NT2/D1 (cell line): ENCODE measurements around the gene GOPC.

Experiments used
- DNase-seq: peaks from one replicate; pipeline ENCODE4 v3.0.0-alpha.2; 2011; ENCODE audit warnings: low read depth, low spot score
- H3K27me3 ChIP-seq: 2 replicates; pipeline ENCODE4 v1.6.0; 2011; ENCODE audit warnings: mild to moderate bottlenecking; ENCODE audit not compliant: insufficient read length, insufficient read depth
- H3K36me3 ChIP-seq: 2 replicates; pipeline ENCODE4 v1.6.1; 2011; ENCODE audit warnings: mild to moderate bottlenecking, low read length, mixed read lengths; ENCODE audit not compliant: insufficient read depth, insufficient read length
- H3K4me1 ChIP-seq: 2 replicates; pipeline ENCODE4 v1.5.1; 2011; ENCODE audit not compliant: insufficient read depth, insufficient read length
- H3K4me3 ChIP-seq: 2 replicates; pipeline ENCODE4 v1.5.1; 2011; ENCODE audit warnings: low read depth; ENCODE audit not compliant: insufficient read length
- H3K9ac ChIP-seq: 2 replicates; pipeline ENCODE4 v1.6.0; 2011; ENCODE audit warnings: low read depth; ENCODE audit not compliant: insufficient read length
- H3K9me3 ChIP-seq: 2 replicates; pipeline ENCODE4 v1.5.1; 2011; ENCODE audit warnings: mild to moderate bottlenecking, low read length; ENCODE audit not compliant: insufficient read depth
- SUZ12 ChIP-seq: IDR thresholded peaks from 2 replicates; pipeline ENCODE4 v1.6.1; 2011; ENCODE audit not compliant: insufficient read length, insufficient read depth; ENCODE audit errors: extremely low read depth
- YY1 ChIP-seq: IDR thresholded peaks from 2 replicates; pipeline ENCODE4 v1.6.1; 2011; ENCODE audit not compliant: insufficient read length, insufficient read depth
- ZNF274 ChIP-seq: IDR thresholded peaks from 2 replicates; pipeline ENCODE4 v1.6.1; 2011; ENCODE audit warnings: mild to moderate bottlenecking, low read depth, low read length

Gene GOPC

DNA sequence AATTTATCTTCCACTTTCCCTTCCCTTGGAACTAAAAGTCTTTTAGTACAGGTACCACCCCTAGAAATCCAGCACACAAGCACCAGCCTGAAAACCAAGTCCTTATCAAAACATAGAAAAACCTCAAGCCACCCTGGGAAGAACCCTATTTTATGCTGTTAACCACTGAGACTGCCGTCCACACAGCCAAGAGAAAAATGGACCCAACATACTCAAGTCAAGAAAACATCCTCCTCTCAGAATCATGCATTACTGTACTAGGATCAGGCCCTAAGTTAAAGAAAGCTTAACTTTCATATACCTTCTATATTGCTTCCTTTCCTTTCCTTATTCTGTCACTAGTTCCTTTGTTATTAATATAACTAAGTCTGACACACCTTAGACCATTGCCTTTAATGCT, 16.9 kb upstream of the GOPC start:
- TF ChIP-seq SUZ12 (no peak), YY1 (no peak), ZNF274 (no peak)
- no peaks in the 10 kb centered on the region for H3K36me3 ChIP-seq
- no peak overlapping the region for H3K9ac ChIP-seq
- peaks cover 19% of the 10 kb centered on the region for H3K9me3 ChIP-seq
- no peak for DNase-seq
- H3K27me3 ChIP-seq: no peaks in the 10 kb centered on the region
- H3K4me1 ChIP-seq: no peaks in the 10 kb centered on the region
- no peak overlapping the region for H3K4me3 ChIP-seq

GRCh38 chr6:117617210-117618035, 15.1 kb upstream of the GOPC start:
- no peaks in the 10 kb centered on the region for H3K36me3 ChIP-seq
- no peaks in the 10 kb centered on the region for H3K4me1 ChIP-seq
- TF ChIP-seq SUZ12 (no peak), YY1 (no peak), ZNF274 (no peak)
- peak overlapping the region; percentile 21 for H3K9ac ChIP-seq
- H3K27me3 ChIP-seq: no peaks in the 10 kb centered on the region
- no peak overlapping the region for H3K4me3 ChIP-seq
- H3K9me3 ChIP-seq: peaks cover 1% of the 10 kb centered on the region; the same call in 1 of the 2 replicates
- DNase-seq: no peak

GRCh38 chr6:117616391-117617209, 14.3 kb upstream of the GOPC start:
- no peaks in the 10 kb centered on the region for H3K36me3 ChIP-seq
- TF ChIP-seq ZNF274 (no peak), SUZ12 (no peak), YY1 (no peak)
- H3K27me3 ChIP-seq: no peaks in the 10 kb centered on the region
- no peak overlapping the region for H3K4me3 ChIP-seq
- H3K4me1 ChIP-seq: no peaks in the 10 kb centered on the region
- DNase-seq: no peak
- no peaks in the 10 kb centered on the region; the same call in 1 of the 2 replicates for H3K9me3 ChIP-seq
- peak overlapping the region; percentile 50 for H3K9ac ChIP-seq

- Histone ChIP-seq H3K4me1 (no peaks in the 10 kb centered on the region), H3K27me3 (no peaks in the 10 kb centered on the region), H3K9me3 (no peaks in the 10 kb centered on the region; the same call in 1 of the 2 replicates), H3K36me3 (no peaks in the 10 kb centered on the region), H3K4me3 (peak overlapping the region; percentile 21), H3K9ac (peak overlapping the region; percentile 50)
- no peak for TF ChIP-seq YY1
- TF ChIP-seq ZNF274: no peak
- TF ChIP-seq SUZ12: no peak
- peak; percentile 39 for DNase-seq
These were observed 13.6 kb upstream of the GOPC start for GRCh38 chr6:117615750-117616390.

DNA sequence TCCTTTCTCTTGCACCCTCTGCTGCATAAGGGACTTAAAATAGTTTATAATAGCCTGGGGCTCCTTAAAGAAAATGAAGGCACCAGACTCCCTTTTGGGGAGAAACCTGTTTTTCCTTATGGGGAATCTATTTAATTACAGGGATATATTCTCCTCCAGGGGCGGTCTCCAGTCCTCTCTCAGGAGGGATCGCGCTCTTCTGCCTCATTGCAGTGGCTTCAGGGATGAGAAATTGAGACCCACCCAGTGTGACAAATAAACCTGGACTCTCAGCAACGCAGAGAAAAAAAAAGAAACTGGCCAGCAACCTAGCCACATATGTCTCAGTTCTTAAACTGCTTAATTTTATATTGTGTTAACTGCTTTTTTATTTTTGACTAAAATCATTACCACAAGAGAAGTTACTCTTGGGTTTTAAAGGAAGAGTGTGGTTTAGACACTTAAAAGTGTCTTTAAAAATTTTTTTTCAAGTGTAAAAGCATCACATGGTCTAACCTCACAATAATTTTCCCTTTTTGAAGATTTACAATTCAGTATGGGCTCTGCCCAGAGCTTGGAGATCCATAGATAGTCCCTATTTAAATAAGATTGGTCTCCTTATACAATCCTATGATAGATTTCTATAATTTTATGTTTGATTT, 11.7 kb upstream of the GOPC start:
- no peak for DNase-seq

DNA sequence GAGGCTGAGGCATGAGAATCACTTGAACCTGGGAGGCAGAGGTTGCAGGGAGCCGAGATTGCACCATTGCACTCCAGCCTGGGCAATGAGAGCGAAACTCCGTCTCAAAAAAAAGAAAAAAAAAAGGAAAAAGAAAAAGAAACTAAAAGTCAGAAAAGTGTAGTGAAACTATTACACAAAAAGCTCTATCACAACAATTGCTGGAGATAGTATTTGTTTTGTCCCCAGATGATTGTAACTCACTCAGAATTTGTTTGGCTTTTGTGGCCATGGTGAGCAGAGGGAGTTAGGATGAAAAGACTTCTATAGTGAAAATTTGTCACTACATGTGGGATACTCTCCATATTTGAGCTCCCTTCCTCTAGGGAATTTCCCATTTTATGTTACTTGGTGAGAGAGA, 5.2 kb upstream of the GOPC start:
- no peaks in the 10 kb centered on the region for H3K4me1 ChIP-seq
- H3K9me3 ChIP-seq: no peaks in the 10 kb centered on the region
- H3K27me3 ChIP-seq: no peaks in the 10 kb centered on the region
- no peaks in the 10 kb centered on the region for H3K36me3 ChIP-seq
- no peak for DNase-seq
- H3K4me3 ChIP-seq: no peak overlapping the region
- no peak for TF ChIP-seq YY1
- TF ChIP-seq SUZ12: no peak
- no peak for TF ChIP-seq ZNF274
- H3K9ac ChIP-seq: no peak overlapping the region

More for the DNA sequence above, 11.7 kb upstream of the GOPC start:
- no peaks in the 10 kb centered on the region for H3K27me3 ChIP-seq
- H3K36me3 ChIP-seq: no peaks in the 10 kb centered on the region
- TF ChIP-seq YY1 (no peak), ZNF274 (no peak), SUZ12 (no peak)
- no peaks in the 10 kb centered on the region for H3K4me1 ChIP-seq
- no peaks in the 10 kb centered on the region for H3K9me3 ChIP-seq
- H3K4me3 ChIP-seq: no peak overlapping the region
- no peak overlapping the region for H3K9ac ChIP-seq
